ENCODE measurements around the gene CORO2A. TPM values are rescaled to one million over a fixed set of nuclear protein-coding genes. Genes with fewer than 3 reads are reported as not detected.

The CORO2A gene
- total RNA-seq, 1 donor from 2014 or later, result 5.1 TPM

DNA sequence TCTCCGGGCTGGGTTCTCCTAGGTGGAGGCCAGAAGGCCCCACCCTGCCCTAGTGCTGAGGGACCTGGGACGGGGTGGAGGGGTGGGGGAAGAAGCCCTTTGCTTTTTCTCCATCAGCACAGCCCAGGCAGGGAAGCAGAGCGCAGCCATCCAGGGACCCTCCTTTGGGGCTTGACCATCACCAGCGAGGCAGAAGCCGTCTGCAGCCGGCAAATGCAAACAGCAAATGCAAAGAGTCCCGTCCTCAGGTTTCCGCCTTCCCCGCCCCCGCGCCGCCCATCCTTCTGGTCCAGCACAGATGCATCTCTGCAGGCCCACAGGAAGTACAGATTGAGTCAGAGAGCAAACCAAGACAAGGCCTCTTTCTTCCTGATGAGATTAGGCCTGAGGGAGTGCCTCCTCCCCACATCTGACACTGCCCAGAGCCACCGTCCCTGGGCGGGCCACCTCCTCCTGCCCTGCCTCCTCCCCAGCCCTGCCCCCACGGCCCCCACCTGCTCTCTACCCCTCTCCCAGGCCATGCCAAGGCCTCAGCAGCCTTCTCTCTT is 23.4 kb downstream of the CORO2A start:
- peak; percentile 8 for DNase-seq

GRCh38 chr9:98168153-98168780 is 24.2 kb downstream of the CORO2A start:
- DNase-seq, result no peak

- no peak for DNase-seq
Measured at GRCh38 chr9:98164912-98165311, 27.5 kb downstream of the CORO2A start.

DNA sequence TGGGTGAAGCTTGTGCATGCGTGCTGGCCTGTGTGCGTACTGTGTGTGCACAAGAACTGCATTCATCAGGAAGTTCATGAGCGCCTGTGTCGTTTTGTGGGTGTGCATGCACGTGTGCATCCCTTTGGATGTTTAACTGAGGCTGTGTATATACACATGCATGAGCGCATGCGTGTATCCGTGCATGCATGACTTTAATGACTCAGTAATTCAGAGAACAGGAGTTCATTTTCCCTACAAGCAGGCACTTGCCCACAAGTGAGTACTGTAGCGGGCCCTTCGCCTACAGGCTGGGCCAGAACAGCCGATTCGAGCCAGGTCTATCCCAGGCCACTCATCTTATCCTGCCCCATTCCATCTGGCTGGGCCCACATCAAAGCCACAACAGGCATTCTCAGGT is 29.8 kb downstream of the CORO2A start:
- DNase-seq, result no peak

- no peak for DNase-seq
Measured at GRCh38 chr9:98161851-98162250, 30.6 kb downstream of the CORO2A start.

DNA sequence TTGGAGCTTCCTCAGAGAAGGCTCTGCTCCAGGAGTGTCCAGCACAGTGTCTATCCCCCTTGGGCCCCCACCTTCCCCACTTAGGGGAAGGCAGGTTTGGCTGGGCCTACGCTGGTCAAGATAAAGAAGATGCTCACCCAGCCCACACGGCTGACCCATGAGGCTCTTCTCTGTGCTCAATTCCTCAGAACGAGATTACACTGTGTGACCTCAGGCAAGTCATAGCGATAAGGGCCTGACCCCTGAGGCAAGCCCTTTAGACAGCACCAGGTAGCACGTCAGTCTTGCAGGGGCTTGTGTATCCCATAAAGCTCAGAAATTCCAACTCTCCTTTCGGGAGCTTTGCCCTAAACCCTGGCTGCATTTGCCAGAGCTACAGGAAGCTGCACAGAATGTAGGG is 32.6 kb downstream of the CORO2A start:
- no peak for DNase-seq

- no peak for DNase-seq
Measured at GRCh38 chr9:98159301-98159700, 33.1 kb downstream of the CORO2A start.

DNA sequence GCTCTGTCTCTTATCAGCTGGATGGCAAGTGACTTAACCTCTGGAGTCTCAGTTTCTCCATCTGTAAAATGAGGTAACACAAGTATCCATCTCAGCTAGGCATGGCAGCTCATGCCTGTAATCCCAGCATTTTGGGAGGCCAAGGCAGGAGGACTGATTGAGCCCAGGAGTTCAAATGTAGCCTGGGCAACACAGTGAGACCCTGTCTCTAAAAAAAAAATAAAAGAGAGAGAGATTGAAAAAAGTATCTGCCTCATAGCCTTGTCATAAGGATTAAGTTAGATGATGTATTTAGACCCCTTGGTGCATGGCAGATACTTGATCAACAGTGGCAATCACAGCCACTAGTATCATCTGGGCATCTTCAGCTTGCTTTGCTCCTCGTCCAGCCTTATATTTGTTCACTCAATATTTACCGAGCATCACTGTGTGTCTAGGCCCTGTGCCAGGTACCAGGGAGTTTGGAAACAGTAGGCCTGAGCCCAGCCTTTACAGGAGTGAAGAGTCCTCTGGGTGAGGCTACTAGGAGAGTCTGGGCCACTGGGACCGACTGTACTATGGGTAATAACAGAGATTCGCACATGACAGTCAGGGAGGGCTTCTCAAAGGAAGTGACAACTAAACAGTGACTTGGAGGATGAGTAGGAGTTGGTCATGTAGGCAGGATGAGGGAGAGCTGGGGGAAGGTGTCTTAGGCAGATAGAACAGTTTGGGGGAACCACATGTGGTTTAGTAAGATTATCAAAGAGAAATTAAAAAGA is 34.2 kb downstream of the CORO2A start:
- no peak for DNase-seq

DNA sequence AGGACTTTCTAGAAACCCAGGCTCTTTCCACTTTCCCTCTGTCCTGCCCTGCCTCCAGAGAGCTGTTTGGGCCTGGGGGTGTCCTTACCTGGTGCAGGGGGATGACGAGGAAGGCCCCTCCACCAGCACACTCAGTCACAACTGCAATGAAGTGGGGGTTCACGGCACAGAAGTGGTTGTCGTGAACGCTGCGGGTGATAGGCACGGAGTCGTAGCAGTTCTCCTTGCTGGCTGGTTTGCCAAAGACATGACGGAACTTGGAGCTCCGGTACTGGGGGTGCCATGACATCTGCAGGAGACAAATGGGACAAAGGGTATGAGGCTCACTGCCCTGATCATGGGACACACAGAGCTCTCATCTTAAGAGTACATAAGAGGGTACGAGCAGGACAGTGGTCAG is 35.1 kb downstream of the CORO2A start:
- no peak for DNase-seq

- no peak for DNase-seq
Measured at GRCh38 chr9:98154678-98155077, 37.8 kb downstream of the CORO2A start.

DNA sequence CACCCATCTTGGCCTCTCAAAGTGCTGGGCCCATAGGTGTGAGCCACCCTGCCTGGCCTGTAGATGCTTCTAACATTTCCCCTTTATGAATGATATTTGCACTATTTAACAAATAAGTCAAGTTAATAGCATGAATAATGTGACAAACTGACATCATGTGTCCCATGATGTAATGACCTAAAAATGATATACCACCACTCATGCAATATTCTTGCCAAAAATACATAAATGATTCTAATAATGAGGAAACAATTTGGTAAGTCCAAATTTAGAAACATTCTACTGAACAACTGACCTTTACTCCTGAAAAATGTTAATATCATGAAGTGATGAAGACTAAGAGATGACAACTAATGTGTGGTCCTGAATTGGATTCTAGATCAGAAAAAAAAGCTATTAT is 39.9 kb downstream of the CORO2A start:
- DNase-seq, result no peak

DNA sequence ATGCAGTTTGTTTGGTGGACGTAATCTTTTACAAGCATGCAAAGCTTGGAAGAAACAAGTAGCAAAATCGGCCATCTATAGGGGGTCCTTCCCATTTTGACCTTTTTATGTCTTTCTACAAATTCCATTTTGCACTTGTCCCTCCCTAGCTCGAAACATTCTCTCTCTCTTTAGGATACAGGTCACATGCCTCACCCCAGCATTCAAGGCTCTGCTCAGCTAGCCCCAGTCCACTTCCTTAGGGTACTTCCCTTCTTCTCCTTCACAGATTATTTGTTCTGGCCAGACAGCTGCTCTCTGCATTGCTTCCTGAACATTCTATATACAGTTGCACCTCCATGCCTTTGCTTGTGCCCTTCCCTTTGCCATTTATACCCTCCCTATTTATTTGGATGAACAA is 41.7 kb downstream of the CORO2A start:
- no peak for DNase-seq

- DNase-seq, result no peak
Measured at GRCh38 chr9:98150164-98150563, 42.3 kb downstream of the CORO2A start.

DNA sequence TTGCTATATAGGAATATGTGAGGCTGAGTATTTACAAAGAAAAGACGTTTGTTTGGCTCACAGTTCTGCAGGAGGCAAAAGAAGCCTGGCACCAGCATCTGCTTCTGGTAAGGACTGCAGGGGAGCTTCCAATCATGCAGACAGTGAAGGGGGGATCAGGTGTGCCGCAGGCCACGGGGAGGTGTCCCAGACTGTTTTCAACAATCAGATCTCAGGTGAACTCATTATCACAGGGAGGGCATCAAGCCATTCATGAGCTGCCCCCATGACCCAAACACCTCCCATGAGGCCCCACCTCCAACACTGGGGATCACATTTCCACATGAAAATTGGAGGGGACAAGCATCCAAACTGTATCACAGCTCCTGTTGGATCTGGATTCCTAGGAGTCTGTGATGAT is 43.0 kb downstream of the CORO2A start:
- DNase-seq, result no peak

DNA sequence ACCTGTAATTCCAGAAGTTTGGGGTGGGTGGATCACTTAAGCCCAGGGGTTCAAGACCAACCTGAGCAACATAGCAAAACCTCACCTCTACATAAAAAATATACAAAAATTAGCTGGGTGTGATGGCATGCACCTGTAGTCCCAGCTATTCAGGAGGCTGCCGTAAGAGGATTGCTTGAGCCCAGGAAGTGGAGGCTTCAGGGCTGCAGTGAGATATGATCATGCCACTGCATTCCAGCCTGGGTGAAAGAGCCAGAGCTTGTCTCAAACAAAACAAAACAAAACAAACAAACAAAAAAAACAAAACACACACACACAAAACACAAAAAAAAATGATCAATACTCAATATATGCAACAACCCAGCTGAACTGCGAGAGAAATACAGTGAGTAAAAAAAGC is 44.0 kb downstream of the CORO2A start:
- no peak for DNase-seq

DNA sequence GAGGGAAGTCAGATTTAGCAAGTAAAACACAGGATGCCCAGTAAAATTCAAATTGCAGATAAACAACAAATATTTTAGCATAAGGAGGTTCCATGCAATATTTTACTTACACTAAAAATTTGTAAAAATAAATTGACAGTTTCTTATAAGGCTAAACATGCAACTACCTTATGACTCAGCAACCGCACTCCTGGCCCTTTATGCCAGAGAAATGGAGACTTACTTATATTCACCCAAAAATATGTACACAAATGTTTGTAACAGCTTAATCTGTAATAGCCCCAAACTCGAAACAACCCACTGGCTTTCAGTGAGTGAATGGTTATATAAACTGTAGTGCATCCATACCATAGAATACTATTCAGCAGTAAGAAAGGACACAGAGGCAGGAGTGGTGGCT is 44.9 kb downstream of the CORO2A start:
- no peak for DNase-seq

- DNase-seq, result no peak
Measured at GRCh38 chr9:98146101-98146991, 46.1 kb downstream of the CORO2A start.

DNA sequence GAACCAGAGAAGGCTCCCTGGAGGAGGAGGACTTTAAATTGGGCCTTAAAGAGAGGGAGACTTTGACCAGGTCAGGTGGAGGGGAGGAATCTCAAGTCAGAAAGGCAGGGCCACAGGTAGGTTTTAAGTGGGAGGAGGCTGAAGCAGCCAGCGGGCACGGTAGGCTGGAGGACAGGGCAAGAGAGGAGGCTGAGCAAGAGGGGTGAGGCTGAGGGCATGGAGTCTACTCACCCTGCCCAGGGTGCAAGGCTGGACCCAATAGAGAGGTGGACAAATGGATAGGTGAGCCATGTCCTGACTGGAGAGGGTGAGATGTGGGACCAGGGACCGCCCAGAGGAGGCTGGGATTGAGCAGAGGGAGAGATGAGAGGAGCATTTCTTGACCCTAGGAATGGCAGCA is 47.8 kb downstream of the CORO2A start:
- no peak for DNase-seq

GRCh38 chr9:98144076-98144475 is 48.4 kb downstream of the CORO2A start:
- DNase-seq, result no peak

DNA sequence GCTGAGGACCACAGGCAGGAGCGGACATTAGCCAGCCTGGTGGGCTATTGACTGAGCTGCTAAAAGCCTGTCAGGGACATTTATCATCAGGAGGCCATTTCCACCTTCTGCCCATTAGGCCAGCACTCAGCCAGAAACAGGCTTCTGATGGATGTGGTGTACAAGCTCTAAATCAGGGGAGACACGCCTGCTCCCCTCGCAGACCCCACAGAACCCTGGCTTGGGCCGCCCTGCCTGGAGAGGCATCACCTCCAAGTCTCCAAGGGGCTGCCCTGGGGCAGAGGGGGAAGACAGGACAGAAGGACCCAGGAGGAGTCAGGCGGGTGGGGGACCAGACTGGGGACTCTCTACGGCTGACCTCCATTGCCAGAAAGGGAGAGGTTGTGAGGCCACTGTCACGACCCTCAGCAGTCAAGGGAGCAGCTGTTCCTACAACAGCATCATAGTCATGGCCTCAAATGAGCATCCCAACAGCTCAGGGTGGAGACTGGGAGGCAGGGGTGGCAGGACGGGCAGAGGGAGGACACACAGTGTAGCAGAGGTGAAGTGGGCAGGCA is 49.4 kb downstream of the CORO2A start:
- DNase-seq, result no peak

- DNase-seq, result no peak
Measured at GRCh38 chr9:98142182-98142907, 50.1 kb downstream of the CORO2A start.

DNA sequence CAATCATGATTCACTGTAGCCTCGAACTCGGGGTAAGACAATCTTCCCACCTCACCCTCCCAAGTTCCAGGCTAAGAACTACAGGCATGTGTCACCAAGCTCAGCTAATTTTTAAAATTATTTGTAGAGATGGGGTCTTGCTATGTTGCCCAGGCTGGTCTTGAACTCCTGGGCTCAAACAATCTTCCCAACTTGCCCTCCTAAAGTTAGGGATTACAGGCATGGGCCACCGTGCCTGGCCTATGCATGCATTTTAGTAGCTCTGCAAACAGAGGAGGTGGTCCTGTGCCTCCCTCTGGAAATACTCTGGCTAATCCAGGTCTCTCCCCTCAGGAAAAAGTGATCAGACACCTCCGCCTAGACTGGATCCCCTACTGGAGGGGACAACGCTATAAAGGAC is 51.9 kb downstream of the CORO2A start:
- DNase-seq, result no peak

Measured in occipital lobe (tissue), 2 donors.